ENCODE results near the gene USP35. TPM values are rescaled to one million over a fixed set of nuclear protein-coding genes. Genes with fewer than 3 reads are reported as not detected.

The USP35 gene
- total RNA-seq, 2 donors from 2014 or later, result 38.8 to 44.1 TPM

- Histone ChIP-seq H3K9me3 (no peaks in the 10 kb centered on the region), H3K27ac (peak overlapping the region; percentile 64 to 72)
- no peak for TF ChIP-seq CTCF (IDR thresholded peaks at IDR 0.05)
Observed at GRCh38 chr11:78255919-78256318, 67.2 kb downstream of the USP35 start.

GRCh38 chr11:78256962-78257361 lies 68.2 kb downstream of the USP35 start:
- H3K4me3 ChIP-seq, result no peak overlapping the region
- peaks cover 27 to 63% of the 10 kb centered on the region in 2 donors for H3K4me1 ChIP-seq (ENCODE audit: control insufficient read depth in 1 of 2, low read depth in 2 of 2)
- H3K27me3 ChIP-seq (replicated peaks; ENCODE audit: insufficient read depth), result no peaks in the 10 kb centered on the region
- TF ChIP-seq CTCF (IDR thresholded peaks at IDR 0.05), result no peak
- peak; percentile 66 for DNase-seq (ENCODE audit: low spot score)
- peak overlapping the region; percentile 64 to 72 for H3K27ac ChIP-seq
- no peaks in the 10 kb centered on the region for H3K9me3 ChIP-seq
- ATAC-seq (ENCODE audit: insufficient number of reproducible peaks, low FRiP score, low read depth), result peak; percentile 94
- H3K36me3 ChIP-seq, result no peaks in the 10 kb centered on the region

More at GRCh38 chr11:78255919-78256318, 67.2 kb downstream of the USP35 start:
- Histone ChIP-seq H3K4me3 (no peak overlapping the region), H3K4me1 (ENCODE audit: control insufficient read depth in 1 of 2, low read depth in 2 of 2) (peaks cover 31 to 63% of the 10 kb centered on the region in 2 donors), H3K27me3 (replicated peaks; ENCODE audit: insufficient read depth) (no peaks in the 10 kb centered on the region), H3K36me3 (no peaks in the 10 kb centered on the region)
- DNase-seq (ENCODE audit: low spot score), result no peak
- no peak for ATAC-seq (ENCODE audit: insufficient number of reproducible peaks, low FRiP score, low read depth)

- H3K4me1 ChIP-seq (ENCODE audit: control insufficient read depth in 1 of 2, low read depth in 2 of 2), result peaks cover 33 to 63% of the 10 kb centered on the region in 2 donors
- H3K4me3 ChIP-seq, result no peak overlapping the region
- H3K9me3 ChIP-seq, result no peaks in the 10 kb centered on the region
- no peak for TF ChIP-seq CTCF (IDR thresholded peaks at IDR 0.05)
- no peak for DNase-seq (ENCODE audit: low spot score)
- ATAC-seq (ENCODE audit: insufficient number of reproducible peaks, low FRiP score, low read depth), result no peak
- no peaks in the 10 kb centered on the region for H3K27me3 ChIP-seq (replicated peaks; ENCODE audit: insufficient read depth)
- peak overlapping the region; percentile 64 to 72 for H3K27ac ChIP-seq
- no peaks in the 10 kb centered on the region for H3K36me3 ChIP-seq
Observed at GRCh38 chr11:78257654-78258053, 68.9 kb downstream of the USP35 start.

- Histone ChIP-seq H3K27me3 (replicated peaks; ENCODE audit: insufficient read depth) (no peaks in the 10 kb centered on the region), H3K9me3 (no peaks in the 10 kb centered on the region), H3K4me1 (ENCODE audit: control insufficient read depth in 1 of 2, low read depth in 2 of 2) (peaks cover 33 to 63% of the 10 kb centered on the region in 2 donors), H3K36me3 (no peaks in the 10 kb centered on the region), H3K4me3 (no peak overlapping the region), H3K27ac (no peak overlapping the region)
- ATAC-seq (ENCODE audit: insufficient number of reproducible peaks, low FRiP score, low read depth), result no peak
- no peak for DNase-seq (ENCODE audit: low spot score)
- TF ChIP-seq CTCF (IDR thresholded peaks at IDR 0.05), result no peak
Observed at GRCh38 chr11:78259777-78260487, 71.2 kb downstream of the USP35 start.

GRCh38 chr11:78261367-78261766 lies 72.6 kb downstream of the USP35 start:
- TF ChIP-seq CTCF (IDR thresholded peaks at IDR 0.05), result no peak
- no peaks in the 10 kb centered on the region for H3K9me3 ChIP-seq
- DNase-seq (ENCODE audit: low spot score) (no peak), ATAC-seq (ENCODE audit: insufficient number of reproducible peaks, low FRiP score, low read depth) (no peak)
- H3K27ac ChIP-seq, result peak overlapping the region in 1 of 2 donors; percentile 29
- H3K27me3 ChIP-seq (replicated peaks; ENCODE audit: insufficient read depth), result no peaks in the 10 kb centered on the region
- no peaks in the 10 kb centered on the region for H3K36me3 ChIP-seq
- H3K4me1 ChIP-seq (ENCODE audit: control insufficient read depth in 1 of 2, low read depth in 2 of 2), result peaks cover 22 to 62% of the 10 kb centered on the region in 2 donors
- H3K4me3 ChIP-seq, result no peak overlapping the region

Data from thoracic aorta (tissue), 2 donors.